Activated naive CD8-positive, alpha-beta T cell treated with anti-CD3 and anti-CD28 coated beads for 36 hours (primary cell): Measurements from ENCODE around the gene WDFY4. TPM values are rescaled to one million over a fixed set of nuclear protein-coding genes. Genes with fewer than 3 reads are reported as not detected.

ENCODE experiments used
- DNase-seq: peaks from one replicate; pipeline ENCODE4 v3.0.0; 2021
- H3K27ac Mint-ChIP-seq: one replicate; pipeline ENCODE4 v1.8.0; 2022; ENCODE audit warnings: mild to moderate bottlenecking, moderate library complexity, mixed read lengths
- H3K27me3 Mint-ChIP-seq: one replicate; pipeline ENCODE4 v1.8.0; 2022; ENCODE audit warnings: mild to moderate bottlenecking, mixed read lengths
- H3K36me3 Mint-ChIP-seq: one replicate; pipeline ENCODE4 v1.8.0; 2021; ENCODE audit warnings: mild to moderate bottlenecking, mixed read lengths
- H3K4me1 Mint-ChIP-seq: one replicate; pipeline ENCODE4 v1.8.0; 2021; ENCODE audit warnings: mixed read lengths
- H3K4me3 Mint-ChIP-seq: one replicate; pipeline ENCODE4 v1.8.0; 2022; ENCODE audit warnings: mild to moderate bottlenecking, moderate library complexity, mixed read lengths
- H3K9me3 Mint-ChIP-seq: one replicate; pipeline ENCODE4 v1.8.0; 2022; ENCODE audit warnings: mixed read lengths
- total RNA-seq, 2 experiments: library from RNA; stranded (reverse); gene quantifications; one replicate each; pipeline ENCODE4 v1.2.3, GENCODE V29; 2021

Gene WDFY4
- total RNA-seq, 2 experiments from 2014 or later = 0.93 to 1.2 TPM

DNA sequence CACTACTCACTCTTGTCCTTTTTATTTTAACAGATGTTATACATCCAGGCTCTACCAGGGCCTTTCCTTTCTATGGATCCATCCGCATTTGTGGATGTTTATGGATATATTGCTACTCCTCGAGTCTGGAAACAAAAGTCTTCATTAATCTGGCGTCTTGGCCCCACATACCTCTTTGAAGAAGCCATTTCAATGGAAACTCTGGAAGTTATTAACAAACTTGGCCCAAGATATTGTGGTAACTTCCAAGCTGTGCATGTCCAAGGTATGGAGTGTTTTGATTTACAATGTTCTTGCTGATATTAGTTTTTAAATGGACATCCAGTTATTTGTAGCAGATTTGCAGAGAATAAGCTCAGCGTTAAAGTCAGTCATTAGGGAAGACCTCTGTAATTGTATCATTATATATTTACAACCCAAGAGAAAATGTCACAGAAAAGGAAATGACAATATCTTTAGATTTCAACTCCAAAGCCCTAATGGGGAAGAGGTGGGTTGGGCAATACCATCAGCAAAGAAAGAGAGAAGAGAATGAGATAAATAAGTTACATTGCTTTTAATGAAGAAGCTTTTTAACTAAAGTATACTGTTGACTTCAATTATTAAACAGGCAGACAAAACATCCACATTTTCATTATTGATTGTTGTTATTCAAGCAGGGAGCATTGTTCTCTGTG is 102.1 kb downstream of the WDFY4 start:
- Mint-ChIP-seq H3K9me3 (no peaks in the 10 kb centered on the region), H3K4me3 (no peak overlapping the region), H3K4me1 (no peaks in the 10 kb centered on the region), H3K27ac (no peak overlapping the region), H3K27me3 (no peaks in the 10 kb centered on the region), H3K36me3 (no peaks in the 10 kb centered on the region)
- DNase-seq = no peak

DNA sequence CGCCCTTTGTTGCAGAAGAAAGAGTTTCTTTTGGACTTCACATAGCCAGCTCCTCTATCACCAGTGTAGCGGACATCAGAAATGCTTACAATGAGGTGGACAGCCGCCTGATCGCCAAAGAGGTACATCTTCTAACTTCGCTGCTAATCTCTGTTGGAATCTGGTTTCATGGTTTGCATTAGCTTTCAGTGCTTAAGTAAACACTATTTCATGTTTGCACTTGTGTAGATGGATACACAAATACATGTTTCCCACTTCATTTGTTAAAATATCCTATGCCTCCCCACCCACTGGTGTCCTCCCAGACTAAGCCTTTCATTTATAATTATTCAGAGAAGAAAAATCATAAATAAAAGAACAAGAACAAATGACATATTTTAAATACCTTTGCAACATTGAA is 103.9 kb downstream of the WDFY4 start:
- H3K4me1 Mint-ChIP-seq = peaks cover 4% of the 10 kb centered on the region
- DNase-seq = no peak
- H3K9me3 Mint-ChIP-seq = no peaks in the 10 kb centered on the region
- peaks cover 3% of the 10 kb centered on the region for H3K27me3 Mint-ChIP-seq
- H3K36me3 Mint-ChIP-seq = no peaks in the 10 kb centered on the region
- no peak overlapping the region for H3K4me3 Mint-ChIP-seq
- no peak overlapping the region for H3K27ac Mint-ChIP-seq

DNA sequence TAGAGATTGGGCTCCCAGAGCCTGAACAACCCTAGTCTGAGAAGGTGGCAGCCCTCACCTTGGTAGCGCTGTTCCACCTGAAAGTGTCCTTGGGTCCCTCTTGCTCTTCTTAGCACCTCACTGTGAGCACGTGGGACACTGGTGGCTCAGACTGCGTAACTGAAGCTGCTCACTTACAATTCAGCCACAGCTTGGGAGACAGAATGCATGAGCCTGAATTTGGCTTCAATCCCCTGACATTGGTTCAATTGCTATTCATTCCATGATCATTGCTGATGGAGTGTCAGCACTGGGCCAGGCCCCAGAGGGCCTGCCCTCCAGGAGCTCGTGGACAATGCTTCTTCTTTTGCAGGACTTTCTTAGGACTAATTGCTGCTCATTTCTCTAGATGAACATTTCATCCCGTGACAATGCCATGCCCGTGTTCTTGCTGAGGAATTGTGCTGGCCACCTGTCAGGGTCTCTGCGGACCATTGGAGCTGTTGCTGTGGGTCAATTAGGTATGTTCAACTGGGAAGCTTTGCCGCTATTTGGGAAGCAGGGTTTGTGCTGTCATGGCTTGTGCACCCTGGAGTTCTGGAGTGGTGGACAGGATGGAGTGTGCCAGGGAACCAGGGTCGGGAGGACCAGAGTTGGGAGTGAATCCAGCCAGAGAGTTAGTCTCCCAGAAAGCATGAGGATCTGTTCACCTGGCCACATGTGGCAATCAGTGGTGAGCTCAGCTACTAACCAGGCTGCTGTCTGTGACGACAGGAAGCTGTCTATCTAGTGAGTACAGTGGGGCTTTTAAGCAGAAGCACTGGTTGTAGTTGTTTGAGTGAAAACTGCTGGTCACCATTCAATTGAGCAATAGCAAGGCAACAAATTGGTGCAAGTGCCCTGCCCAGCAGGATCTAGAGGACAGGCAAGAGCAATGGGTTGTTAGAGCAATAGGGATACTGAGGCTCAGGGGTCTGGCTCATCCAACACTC is 105.1 kb downstream of the WDFY4 start:
- Mint-ChIP-seq H3K4me3 (no peak overlapping the region), H3K36me3 (no peaks in the 10 kb centered on the region), H3K27me3 (peaks cover 3% of the 10 kb centered on the region), H3K27ac (no peak overlapping the region), H3K4me1 (peaks cover 4% of the 10 kb centered on the region), H3K9me3 (no peaks in the 10 kb centered on the region)
- DNase-seq = no peak

DNA sequence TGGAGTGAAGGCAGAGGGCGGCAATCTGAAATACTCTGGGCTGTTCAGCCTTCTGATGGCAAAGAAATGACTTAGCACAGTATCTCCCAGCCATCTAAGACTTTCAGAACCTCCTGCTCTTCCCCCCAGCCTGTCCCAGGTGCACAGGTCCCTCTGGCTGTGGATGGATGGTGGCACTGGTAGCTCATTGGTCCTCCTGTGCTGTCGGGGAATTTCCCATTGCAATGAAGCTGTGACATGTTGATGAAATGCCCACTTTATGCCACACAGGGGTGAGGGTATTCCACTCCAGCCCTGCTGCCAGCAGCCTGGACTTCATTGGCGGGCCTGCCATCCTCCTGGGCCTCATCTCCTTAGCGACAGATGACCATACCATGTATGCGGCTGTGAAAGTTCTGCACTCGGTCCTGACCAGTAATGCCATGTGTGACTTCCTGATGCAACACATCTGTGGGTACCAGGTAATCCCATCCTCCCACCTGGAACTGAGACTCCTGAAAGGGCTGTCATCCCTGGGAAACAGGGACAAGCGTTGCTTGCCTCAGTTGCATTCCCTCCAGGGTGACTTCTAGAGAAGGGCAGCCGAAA is 105.9 kb downstream of the WDFY4 start:
- no peak overlapping the region for H3K27ac Mint-ChIP-seq
- H3K4me1 Mint-ChIP-seq = peaks cover 4% of the 10 kb centered on the region
- H3K36me3 Mint-ChIP-seq = no peaks in the 10 kb centered on the region
- H3K4me3 Mint-ChIP-seq = no peak overlapping the region
- H3K9me3 Mint-ChIP-seq = no peaks in the 10 kb centered on the region
- peaks cover 3% of the 10 kb centered on the region for H3K27me3 Mint-ChIP-seq
- no peak for DNase-seq

DNA sequence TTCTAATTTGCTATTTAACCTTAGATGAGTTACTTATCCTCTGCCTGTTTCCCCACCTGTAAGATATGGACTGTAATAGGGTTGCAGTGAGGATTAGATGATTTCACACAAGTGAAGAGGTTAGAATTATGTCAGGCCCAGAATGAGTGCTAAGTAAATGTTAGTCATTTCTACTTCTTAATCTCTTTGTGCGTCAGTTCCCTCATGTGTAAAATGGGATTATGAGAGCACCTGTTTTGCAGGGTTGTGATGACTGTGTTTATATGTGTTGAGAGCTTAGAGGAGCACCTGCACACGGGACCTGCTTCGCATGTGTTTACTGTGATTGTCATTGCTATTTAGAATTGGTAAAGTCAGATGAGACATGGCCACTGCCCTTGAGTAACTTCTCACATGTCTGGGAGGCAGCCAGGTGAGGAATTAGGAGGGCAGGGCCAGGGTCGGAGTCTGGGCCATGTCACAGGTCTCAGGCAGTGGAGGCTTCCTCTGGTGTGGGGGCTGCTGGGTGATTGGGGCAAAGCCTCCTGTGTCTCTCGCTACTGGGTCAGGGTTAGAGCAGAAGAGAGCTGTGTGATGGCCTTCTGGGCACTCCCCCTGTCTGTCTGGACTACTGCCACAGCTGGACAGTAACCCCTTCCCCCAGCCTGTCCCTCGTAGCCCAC is 106.7 kb downstream of the WDFY4 start:
- Mint-ChIP-seq H3K36me3 (no peaks in the 10 kb centered on the region), H3K4me1 (peaks cover 4% of the 10 kb centered on the region), H3K9me3 (no peaks in the 10 kb centered on the region), H3K4me3 (no peak overlapping the region), H3K27me3 (peaks cover 3% of the 10 kb centered on the region), H3K27ac (no peak overlapping the region)
- DNase-seq = no peak

DNA sequence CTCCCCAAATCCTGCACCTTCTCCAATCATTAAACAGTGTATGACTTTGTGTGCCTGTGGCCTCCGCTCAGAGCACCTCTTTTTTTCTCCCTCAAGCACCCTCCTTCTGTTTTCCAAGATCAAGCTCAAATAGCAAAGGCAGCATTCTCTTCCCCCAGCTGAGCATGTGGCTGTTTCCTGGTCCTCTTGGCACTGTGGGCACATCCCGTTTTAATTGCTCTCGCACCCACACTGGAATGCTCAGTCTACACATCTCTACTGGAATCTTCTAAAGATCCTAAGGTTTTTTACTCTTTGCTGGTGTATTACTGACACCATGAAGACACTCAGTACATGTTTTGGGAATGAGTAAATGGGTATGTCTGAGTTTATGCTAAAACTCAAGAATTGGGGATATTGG is 107.4 kb downstream of the WDFY4 start:
- Mint-ChIP-seq H3K27ac (peak overlapping the region; percentile 65), H3K4me1 (peaks cover 4% of the 10 kb centered on the region), H3K36me3 (no peaks in the 10 kb centered on the region), H3K27me3 (peaks cover 3% of the 10 kb centered on the region), H3K4me3 (no peak overlapping the region), H3K9me3 (no peaks in the 10 kb centered on the region)
- DNase-seq = no peak

DNA sequence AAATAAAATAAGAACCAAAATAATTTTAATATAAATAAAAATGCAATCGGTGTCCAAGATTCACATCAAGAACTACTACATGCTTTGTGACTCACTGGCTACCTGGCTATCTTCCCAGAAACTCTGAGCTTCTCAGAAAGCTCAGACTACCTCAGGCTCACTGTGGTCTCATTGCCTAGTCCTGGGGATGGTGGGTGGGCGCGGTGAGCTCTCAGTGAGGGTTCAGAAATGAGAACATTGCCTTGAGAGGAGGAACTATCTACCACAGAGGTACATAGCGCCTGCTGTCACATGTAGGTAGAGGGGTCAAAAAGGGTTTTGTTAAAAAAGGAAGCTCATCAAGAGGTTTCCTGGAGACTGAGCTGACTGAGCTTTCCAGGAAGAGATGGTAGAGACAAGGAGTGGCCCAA is 108.0 kb downstream of the WDFY4 start:
- H3K4me3 Mint-ChIP-seq = no peak overlapping the region
- no peaks in the 10 kb centered on the region for H3K9me3 Mint-ChIP-seq
- H3K27me3 Mint-ChIP-seq = peaks cover 3% of the 10 kb centered on the region
- H3K4me1 Mint-ChIP-seq = peaks cover 4% of the 10 kb centered on the region
- no peaks in the 10 kb centered on the region for H3K36me3 Mint-ChIP-seq
- peak overlapping the region; percentile 27 for H3K27ac Mint-ChIP-seq
- DNase-seq = peak; percentile 23

DNA sequence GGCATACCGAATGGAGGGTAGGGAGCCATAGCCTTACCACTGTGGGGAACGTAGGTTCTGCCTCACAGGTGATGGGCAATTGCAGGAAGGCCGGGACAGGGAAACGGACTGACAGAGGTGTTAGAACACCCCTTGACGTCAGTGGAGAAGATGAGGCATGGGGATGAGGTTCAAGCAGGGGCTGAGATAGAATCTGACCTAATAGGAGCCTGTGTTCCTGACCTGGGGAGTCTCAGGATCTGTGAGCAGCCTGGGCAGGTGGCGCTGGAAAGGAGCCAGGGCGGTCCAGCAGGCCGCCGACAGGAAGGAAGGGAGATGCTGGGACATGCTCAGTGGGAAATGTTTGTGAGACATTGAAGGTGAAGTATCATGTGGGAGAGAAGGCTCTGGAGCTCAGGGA is 109.4 kb downstream of the WDFY4 start:
- H3K27ac Mint-ChIP-seq = no peak overlapping the region
- DNase-seq = no peak
- peaks cover 4% of the 10 kb centered on the region for H3K4me1 Mint-ChIP-seq
- H3K27me3 Mint-ChIP-seq = peaks cover 3% of the 10 kb centered on the region
- H3K36me3 Mint-ChIP-seq = no peaks in the 10 kb centered on the region
- no peak overlapping the region for H3K4me3 Mint-ChIP-seq
- H3K9me3 Mint-ChIP-seq = no peaks in the 10 kb centered on the region

DNA sequence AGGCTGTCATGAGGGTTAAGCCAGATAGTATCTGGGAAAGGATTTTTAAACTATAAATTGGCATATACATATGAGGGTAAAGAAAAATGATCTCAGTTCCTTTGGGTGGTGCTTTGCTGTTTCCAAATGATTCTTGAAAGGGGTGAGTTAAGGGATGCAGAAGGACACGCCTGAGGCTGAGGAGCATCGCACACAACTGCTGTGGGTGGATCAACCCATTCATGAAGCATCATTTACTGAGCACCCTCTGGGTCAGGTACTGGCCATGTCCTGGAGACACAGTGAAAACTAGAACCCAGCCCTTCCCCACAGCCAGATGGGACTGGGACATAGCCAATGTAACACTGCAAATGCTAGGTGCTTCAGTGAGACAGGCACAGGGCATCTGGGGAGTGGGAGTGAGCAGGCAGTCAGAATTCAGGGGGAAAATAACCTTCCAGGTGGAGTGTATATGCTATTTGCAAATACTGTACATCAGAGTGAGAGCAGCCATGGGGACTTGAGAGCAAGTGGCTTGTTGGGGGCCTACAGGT is 112.1 kb downstream of the WDFY4 start:
- H3K36me3 Mint-ChIP-seq = peaks cover 9% of the 10 kb centered on the region
- no peak overlapping the region for H3K27ac Mint-ChIP-seq
- DNase-seq = no peak
- no peak overlapping the region for H3K4me3 Mint-ChIP-seq
- H3K4me1 Mint-ChIP-seq = peaks cover 15% of the 10 kb centered on the region
- peaks cover 7% of the 10 kb centered on the region for H3K9me3 Mint-ChIP-seq
- peaks cover 3% of the 10 kb centered on the region for H3K27me3 Mint-ChIP-seq

DNA sequence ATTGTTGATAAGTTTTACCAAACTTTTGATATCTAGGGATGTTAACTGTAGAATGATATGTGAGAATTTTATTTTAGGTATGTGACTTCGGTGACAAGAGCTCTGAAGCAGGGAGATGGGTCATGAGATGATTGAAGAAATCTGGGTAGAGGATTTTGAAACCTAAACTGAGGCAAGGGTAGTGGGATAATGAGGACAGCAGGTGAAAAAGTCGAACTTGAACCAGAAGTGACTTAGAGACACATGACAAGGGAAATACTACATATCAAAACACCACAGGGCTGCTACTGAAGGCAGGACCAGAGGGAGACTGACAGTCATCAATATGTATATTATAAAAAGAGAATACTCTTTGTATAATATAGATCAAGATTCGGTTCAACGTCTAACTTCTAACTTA is 113.2 kb downstream of the WDFY4 start:
- Mint-ChIP-seq H3K9me3 (peaks cover 10% of the 10 kb centered on the region), H3K4me1 (peaks cover 20% of the 10 kb centered on the region), H3K27ac (no peak overlapping the region), H3K27me3 (no peaks in the 10 kb centered on the region), H3K4me3 (no peak overlapping the region), H3K36me3 (peaks cover 9% of the 10 kb centered on the region)
- no peak for DNase-seq

DNA sequence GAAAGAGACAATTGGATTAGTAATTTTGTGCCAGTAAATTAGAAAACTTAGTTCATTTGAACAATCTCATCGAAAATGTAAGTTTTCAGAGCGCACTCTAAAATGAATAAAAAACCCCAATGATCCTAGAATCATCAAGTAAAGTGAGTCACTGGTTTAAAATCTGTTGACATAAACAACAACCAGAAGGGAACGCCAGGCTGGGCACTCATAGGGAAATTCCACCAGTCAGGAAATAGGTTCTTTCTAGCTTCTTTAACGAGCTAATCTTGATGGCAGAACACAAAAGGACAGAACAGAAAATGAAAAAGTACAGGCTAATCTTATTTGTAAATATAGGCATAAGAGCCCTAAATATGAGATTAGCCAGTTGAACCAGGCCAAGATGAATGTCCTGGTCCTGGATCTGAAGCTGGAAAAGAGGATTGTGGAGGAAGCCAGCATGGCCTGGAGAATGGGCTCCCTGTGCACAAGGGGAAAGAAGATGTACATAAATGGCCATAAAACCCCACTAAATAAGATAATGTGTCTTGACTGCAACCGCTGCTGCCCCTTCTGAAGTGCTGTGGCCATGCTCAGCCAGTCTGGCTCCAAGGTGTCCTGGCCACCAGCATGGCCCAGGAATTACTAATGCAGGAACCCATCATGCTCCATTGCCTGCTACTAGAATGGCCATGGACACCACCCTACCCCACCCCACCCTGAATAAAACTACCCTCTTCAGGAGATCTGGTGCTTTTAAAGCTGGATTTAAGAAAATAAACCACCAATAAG is 114.0 kb downstream of the WDFY4 start:
- H3K27ac Mint-ChIP-seq = no peak overlapping the region

DNA sequence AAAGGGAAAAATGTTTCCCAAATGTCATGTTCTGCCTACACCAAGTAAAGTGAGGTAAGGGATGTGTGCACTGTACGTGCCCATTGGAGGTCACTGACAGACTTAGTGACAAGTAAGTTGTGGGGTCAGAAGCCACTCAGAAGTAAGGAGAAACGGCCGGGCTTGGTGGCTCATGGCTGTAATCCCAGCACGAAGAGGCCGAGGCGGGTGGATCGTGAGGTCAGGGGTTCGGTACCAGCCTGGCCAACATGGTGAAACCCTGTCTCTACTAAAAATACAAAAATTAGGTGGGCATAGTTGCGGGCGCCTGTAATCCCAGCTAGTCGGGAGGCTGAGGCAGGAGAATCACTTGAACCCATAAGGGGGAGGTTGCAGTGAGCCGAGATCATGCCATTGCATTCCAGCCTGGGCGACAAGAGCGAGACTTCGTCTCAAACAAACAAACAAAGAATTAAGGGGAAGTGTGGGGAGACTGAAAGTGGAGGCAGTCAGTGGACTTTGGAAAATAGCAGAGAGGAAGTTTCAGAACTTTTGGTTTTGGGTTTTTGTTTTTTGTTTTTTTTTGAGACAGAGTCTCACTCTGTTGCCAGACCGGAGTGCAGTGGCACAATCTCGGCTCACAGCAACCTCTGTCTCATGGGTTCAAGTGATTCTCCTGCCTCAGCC is 114.8 kb downstream of the WDFY4 start:
- DNase-seq = no peak
- Mint-ChIP-seq H3K4me3 (no peak overlapping the region), H3K9me3 (peaks cover 10% of the 10 kb centered on the region), H3K27ac (peak overlapping the region; percentile 12), H3K4me1 (peaks cover 27% of the 10 kb centered on the region), H3K36me3 (peaks cover 9% of the 10 kb centered on the region), H3K27me3 (no peaks in the 10 kb centered on the region)

More for the DNA sequence above, 114.0 kb downstream of the WDFY4 start:
- no peak for DNase-seq
- Mint-ChIP-seq H3K4me1 (peaks cover 19% of the 10 kb centered on the region), H3K9me3 (peaks cover 10% of the 10 kb centered on the region), H3K4me3 (no peak overlapping the region), H3K36me3 (peaks cover 9% of the 10 kb centered on the region), H3K27me3 (no peaks in the 10 kb centered on the region)

DNA sequence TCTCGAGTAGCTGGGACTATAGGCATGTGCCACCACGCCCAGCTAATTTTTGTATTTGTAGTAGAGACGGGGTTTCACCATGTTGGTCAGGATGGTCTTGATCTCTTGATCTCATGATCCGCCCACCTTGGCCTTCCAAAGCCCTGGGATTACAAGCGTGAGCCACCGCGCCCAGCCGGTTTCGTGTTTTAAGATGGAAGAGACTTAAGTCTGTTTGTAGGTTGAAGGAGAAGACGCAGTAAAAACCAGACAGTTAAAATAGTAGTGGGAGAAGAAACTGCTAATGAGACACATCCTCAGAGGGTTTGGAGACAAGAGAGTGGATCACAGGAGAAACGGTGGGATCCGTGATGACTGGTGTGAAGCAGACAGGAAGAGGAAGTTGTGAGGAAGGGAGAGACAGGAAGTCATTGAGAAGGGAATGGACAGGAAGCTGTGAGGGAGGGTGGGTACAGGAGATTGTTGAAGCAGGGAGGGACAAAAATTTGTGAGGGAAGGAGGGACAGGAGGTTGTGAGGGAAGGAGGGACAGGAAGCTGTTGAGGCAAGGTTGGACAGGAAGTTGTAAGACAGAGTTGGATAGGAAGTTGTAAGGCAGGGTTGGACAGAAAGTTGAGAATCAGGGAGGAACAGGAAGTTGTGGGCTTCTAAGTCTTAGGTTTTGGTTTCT is 115.5 kb downstream of the WDFY4 start:
- Mint-ChIP-seq H3K27me3 (no peaks in the 10 kb centered on the region), H3K27ac (peak overlapping the region; percentile 94), H3K4me3 (peak overlapping the region; percentile 40), H3K4me1 (peaks cover 34% of the 10 kb centered on the region), H3K9me3 (peaks cover 10% of the 10 kb centered on the region), H3K36me3 (peaks cover 9% of the 10 kb centered on the region)
- no peak for DNase-seq
